GM18507 (cell line): ENCODE results near the gene UBE2U.
A peak's percentile ranks its signal among the peaks of the same experiment; 100 is the strongest.
"Not testable (repeated sequence)": the region's sequence is repeated elsewhere in the genome, so short reads cannot be mapped to it uniquely, and the experiment has no call there.

Source experiments
- DNase-seq: peaks from one replicate; pipeline ENCODE4 v3.0.0; 2011; ENCODE audit warnings: low read depth; ENCODE audit not compliant: insufficient read length; ENCODE audit errors: extremely low spot score
- FAIRE-seq: peaks from 2 replicates; lab custom pipeline; 2011; peaks lifted over from hg19 to GRCh38; lab: Jason Lieb, UNC

Gene UBE2U

GRCh38 chr1:64186898-64187280 is 16.5 kb upstream of the UBE2U start:
- DNase-seq (no peak), FAIRE-seq (no peak)

GRCh38 chr1:64187646-64188045 is 15.8 kb upstream of the UBE2U start:
- DNase-seq, result no peak
- no peak for FAIRE-seq

- FAIRE-seq, result no peak
- DNase-seq, result no peak
Observed at GRCh38 chr1:64192290-64192689, 11.1 kb upstream of the UBE2U start.

GRCh38 chr1:64194168-64195080 is 9.0 kb upstream of the UBE2U start:
- DNase-seq (no peak), FAIRE-seq (no peak)

- DNase-seq (no peak), FAIRE-seq (no peak)
Observed at GRCh38 chr1:64195081-64195395, 8.4 kb upstream of the UBE2U start.

- DNase-seq (no peak), FAIRE-seq (no peak)
Observed at GRCh38 chr1:64196074-64196870, 7.2 kb upstream of the UBE2U start.

- DNase-seq (no peak), FAIRE-seq (no peak)
Observed at GRCh38 chr1:64197076-64197475, 6.3 kb upstream of the UBE2U start.

GRCh38 chr1:64199154-64199553 is 4.3 kb upstream of the UBE2U start:
- FAIRE-seq (no peak), DNase-seq (no peak)

GRCh38 chr1:64200064-64200463 is 3.4 kb upstream of the UBE2U start:
- no peak for DNase-seq
- FAIRE-seq, result no peak

- DNase-seq (no peak), FAIRE-seq (no peak)
Observed at GRCh38 chr1:64209221-64209620, 5.8 kb downstream of the UBE2U start.

GRCh38 chr1:64212031-64212430 is 8.6 kb downstream of the UBE2U start:
- FAIRE-seq (no peak), DNase-seq (no peak)

GRCh38 chr1:64215576-64215975 is 12.2 kb downstream of the UBE2U start:
- FAIRE-seq (no peak), DNase-seq (no peak)

GRCh38 chr1:64220241-64220640 is 16.8 kb downstream of the UBE2U start:
- DNase-seq (no peak), FAIRE-seq (no peak)

- FAIRE-seq (peak; percentile 39), DNase-seq (peak; percentile 11)
Observed at GRCh38 chr1:64223329-64224151, 20.1 kb downstream of the UBE2U start.

GRCh38 chr1:64224236-64224635 is 20.8 kb downstream of the UBE2U start:
- not testable (repeated sequence) for DNase-seq, FAIRE-seq

GRCh38 chr1:64228167-64228957 is 24.9 kb downstream of the UBE2U start:
- FAIRE-seq (no peak), DNase-seq (no peak)

- DNase-seq (no peak), FAIRE-seq (no peak)
Observed at GRCh38 chr1:64229307-64229706, 25.9 kb downstream of the UBE2U start.

GRCh38 chr1:64231153-64231552 is 27.7 kb downstream of the UBE2U start:
- FAIRE-seq (no peak), DNase-seq (no peak)

- FAIRE-seq (no peak), DNase-seq (no peak)
Observed at GRCh38 chr1:64231654-64232053, 28.2 kb downstream of the UBE2U start.
